RWPE2 (cell line): ENCODE results near the gene CADPS.

Source experiments
- ATAC-seq: fragments of 200-7000 bp; cut with Tn5 transposase; 3 replicates; pipeline ENCODE4 v1.9.1; 2021; ENCODE audit warnings: low read depth
- DNase-seq: peaks from one replicate; pipeline ENCODE4 v3.0.0-alpha.2; 2020; ENCODE audit warnings: low spot score
- H3K27ac ChIP-seq: fragments of 450-650 bp; 2 replicates; pipeline ENCODE4 v1.5.1; 2017; ENCODE audit warnings: mild to moderate bottlenecking; ENCODE audit not compliant: poor library complexity, severe bottlenecking
- H3K27me3 ChIP-seq: fragments of 250-450 bp; sonication (Bioruptor Pico); 2 replicates; pipeline ENCODE4 v1.5.1; 2021; ENCODE audit warnings: mild to moderate bottlenecking, moderate library complexity; ENCODE audit not compliant: insufficient read depth, poor library complexity, severe bottlenecking
- H3K36me3 ChIP-seq: fragments of 250-450 bp; sonication (Bioruptor Pico); 2 replicates; pipeline ENCODE4 v1.5.1; 2020; ENCODE audit warnings: low read depth, mild to moderate bottlenecking, moderate library complexity
- H3K4me1 ChIP-seq: fragments of 250-450 bp; sonication (Bioruptor Pico); 2 replicates; pipeline ENCODE4 v1.5.1; 2021; ENCODE audit warnings: mild to moderate bottlenecking, moderate library complexity; ENCODE audit not compliant: insufficient read depth, poor library complexity, severe bottlenecking
- H3K4me3 ChIP-seq: fragments of 250-450 bp; sonication (Bioruptor Pico); 2 replicates; pipeline ENCODE4 v1.5.1; 2021; ENCODE audit warnings: mild to moderate bottlenecking, moderate library complexity; ENCODE audit not compliant: severe bottlenecking
- H3K9me3 ChIP-seq: fragments of 250-450 bp; sonication (Bioruptor Pico); 2 replicates; pipeline ENCODE4 v1.5.1; 2021; ENCODE audit warnings: mild to moderate bottlenecking, moderate library complexity; ENCODE audit not compliant: severe bottlenecking
- CTCF ChIP-seq: fragments of 450-650 bp; IDR thresholded peaks from one replicate; pipeline ENCODE4 v1.5.1; 2017; ENCODE audit warnings: mild to moderate bottlenecking, moderate library complexity; ENCODE audit not compliant: poor library complexity, severe bottlenecking

The CADPS gene

GRCh38 chr3:62611541-62612240 is 263.5 kb downstream of the CADPS start:
- H3K4me3 ChIP-seq: no peak overlapping the region
- DNase-seq: no peak
- H3K9me3 ChIP-seq: no peaks in the 10 kb centered on the region
- H3K36me3 ChIP-seq: no peaks in the 10 kb centered on the region
- peak; percentile 66 for ATAC-seq
- H3K27ac ChIP-seq: peak overlapping the region; percentile 81
- H3K4me1 ChIP-seq: peaks cover 34% of the 10 kb centered on the region
- H3K27me3 ChIP-seq: no peaks in the 10 kb centered on the region
- no peak for TF ChIP-seq CTCF

GRCh38 chr3:62607287-62608029 is 267.8 kb downstream of the CADPS start:
- Histone ChIP-seq H3K9me3 (no peaks in the 10 kb centered on the region), H3K4me3 (no peak overlapping the region), H3K4me1 (peaks cover 54% of the 10 kb centered on the region), H3K36me3 (no peaks in the 10 kb centered on the region), H3K27ac (peak overlapping the region; percentile 99), H3K27me3 (no peaks in the 10 kb centered on the region)
- DNase-seq: no peak
- TF ChIP-seq CTCF: no peak
- peak; percentile 35 for ATAC-seq

GRCh38 chr3:62605413-62606068 is 269.7 kb downstream of the CADPS start:
- Histone ChIP-seq H3K4me3 (no peak overlapping the region), H3K27ac (peak overlapping the region; percentile 99), H3K4me1 (peaks cover 61% of the 10 kb centered on the region), H3K27me3 (no peaks in the 10 kb centered on the region), H3K36me3 (no peaks in the 10 kb centered on the region), H3K9me3 (no peaks in the 10 kb centered on the region)
- no peak for DNase-seq
- no peak for TF ChIP-seq CTCF
- ATAC-seq: no peak

- no peaks in the 10 kb centered on the region for H3K36me3 ChIP-seq
- peak overlapping the region; percentile 99 for H3K27ac ChIP-seq
- peaks cover 61% of the 10 kb centered on the region for H3K4me1 ChIP-seq
- peak; percentile 2; the same call in 2 of the 3 replicates for ATAC-seq
- no peak overlapping the region for H3K4me3 ChIP-seq
- no peak for TF ChIP-seq CTCF
- no peaks in the 10 kb centered on the region for H3K27me3 ChIP-seq
- no peaks in the 10 kb centered on the region for H3K9me3 ChIP-seq
- no peak for DNase-seq
These were observed 270.4 kb downstream of the CADPS start for GRCh38 chr3:62604751-62605351.
